Sigmoid colon (tissue), 4 donors: ENCODE measurements around the gene IL21.

Experiments
- POLR2A ChIP-seq, 2 donors: fragments of 450-650 bp; IDR thresholded peaks; one replicate each; pipeline ENCODE4 v1.6.1; 2016; ENCODE audit warnings: antibody characterized with exemption in 2 of 2, mild to moderate bottlenecking in 2 of 2, moderate library complexity in 2 of 2
- POLR2AphosphoS5 ChIP-seq, 4 donors: sonication (generic); formaldehyde crosslinking; IDR thresholded peaks; one replicate each; pipeline ENCODE4 v1.6.1; 2017; ENCODE audit warnings: antibody characterized with exemption in 4 of 4
- TF ChIP-seq, protein P1 (sequence below), 4 experiments: fragments of 450-650 bp in 3 of 4; fragments of 200-600 bp in 1 of 4; IDR thresholded peaks; one replicate each; pipeline ENCODE4 v1.5.1; 2016 to 2019; ENCODE audit warnings: antibody characterized with exemption in 4 of 4, mild to moderate bottlenecking in 3 of 4, moderate library complexity in 2 of 4

DNA sequence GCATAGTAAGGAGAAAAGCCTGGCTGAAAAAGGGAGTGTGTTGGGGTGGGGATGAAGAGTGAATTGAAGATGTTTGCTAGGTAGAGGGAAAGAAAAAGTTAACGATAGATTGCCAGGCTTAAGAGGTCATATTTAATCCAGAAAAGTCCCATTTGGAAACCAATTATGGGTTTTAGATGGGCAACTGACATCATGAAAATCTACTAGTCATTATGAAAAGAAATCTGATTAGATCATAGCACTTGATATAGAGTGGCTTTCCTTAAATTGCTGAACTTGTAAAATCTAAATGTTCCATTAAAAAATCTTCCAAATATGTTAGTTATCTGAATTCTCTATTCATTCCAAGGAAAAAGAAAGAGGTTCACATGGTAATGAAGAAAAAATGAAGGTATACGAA, 37.5 kb upstream of the IL21 start:
- TF ChIP-seq, protein P1, sequence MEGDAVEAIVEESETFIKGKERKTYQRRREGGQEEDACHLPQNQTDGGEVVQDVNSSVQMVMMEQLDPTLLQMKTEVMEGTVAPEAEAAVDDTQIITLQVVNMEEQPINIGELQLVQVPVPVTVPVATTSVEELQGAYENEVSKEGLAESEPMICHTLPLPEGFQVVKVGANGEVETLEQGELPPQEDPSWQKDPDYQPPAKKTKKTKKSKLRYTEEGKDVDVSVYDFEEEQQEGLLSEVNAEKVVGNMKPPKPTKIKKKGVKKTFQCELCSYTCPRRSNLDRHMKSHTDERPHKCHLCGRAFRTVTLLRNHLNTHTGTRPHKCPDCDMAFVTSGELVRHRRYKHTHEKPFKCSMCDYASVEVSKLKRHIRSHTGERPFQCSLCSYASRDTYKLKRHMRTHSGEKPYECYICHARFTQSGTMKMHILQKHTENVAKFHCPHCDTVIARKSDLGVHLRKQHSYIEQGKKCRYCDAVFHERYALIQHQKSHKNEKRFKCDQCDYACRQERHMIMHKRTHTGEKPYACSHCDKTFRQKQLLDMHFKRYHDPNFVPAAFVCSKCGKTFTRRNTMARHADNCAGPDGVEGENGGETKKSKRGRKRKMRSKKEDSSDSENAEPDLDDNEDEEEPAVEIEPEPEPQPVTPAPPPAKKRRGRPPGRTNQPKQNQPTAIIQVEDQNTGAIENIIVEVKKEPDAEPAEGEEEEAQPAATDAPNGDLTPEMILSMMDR (IDR thresholded peaks at IDR 0.05) = no peak
- TF ChIP-seq POLR2AphosphoS5 (IDR thresholded peaks at IDR 0.05) (no peak), POLR2A (IDR thresholded peaks at IDR 0.05) (no peak)
